ENCODE data around the gene STAT2.
"Not testable (repeated sequence)": the region's sequence is repeated elsewhere in the genome, so short reads cannot be mapped to it uniquely, and the experiment has no call there.

Gene STAT2

GRCh38 chr12:56359851-56360767, at the start of gene STAT2:
STAT2 (minus strand) TSS chr12:56360107; CDS start chr12:56356571, 3,536 bp downstream.
- H3K9me3 ChIP-seq (ENCODE audit: control insufficient read depth, low read depth, low read length) = no peaks in the 10 kb centered on the region
- H3K4me3 ChIP-seq (ENCODE audit: low read length) = peak within 1 kb of the TSS; percentile 87
- no peaks in the 10 kb centered on the region for H3K27me3 ChIP-seq (ENCODE audit: control insufficient read depth, insufficient read depth, low read length)
- H3K4me1 ChIP-seq (ENCODE audit: control insufficient read depth, low read depth, low read length) = peaks cover 5% of the 10 kb centered on the region
- peak within 1 kb of the TSS; percentile 2 for H3K27ac ChIP-seq (ENCODE audit: low read length)
- peaks cover 13% of the 10 kb centered on the region for H3K36me3 ChIP-seq (ENCODE audit: control insufficient read depth, low read depth, low read length)
- H3K9ac ChIP-seq (ENCODE audit: low read length) = peak within 1 kb of the TSS; percentile 61

GRCh38 chr12:56408799-56409417, 49.0 kb upstream of the STAT2 start:
- H3K36me3 ChIP-seq (ENCODE audit: control insufficient read depth, low read depth, low read length) = no peaks in the 10 kb centered on the region
- H3K27me3 ChIP-seq (ENCODE audit: control insufficient read depth, insufficient read depth, low read length) = no peaks in the 10 kb centered on the region
- no peak overlapping the region for H3K27ac ChIP-seq (ENCODE audit: low read length)
- no peak overlapping the region for H3K9ac ChIP-seq (ENCODE audit: low read length)
- no peaks in the 10 kb centered on the region for H3K9me3 ChIP-seq (ENCODE audit: control insufficient read depth, low read depth, low read length)
- H3K4me1 ChIP-seq (ENCODE audit: control insufficient read depth, low read depth, low read length) = no peaks in the 10 kb centered on the region
- H3K4me3 ChIP-seq (ENCODE audit: low read length) = no peak overlapping the region

GRCh38 chr12:56404227-56404626, 44.3 kb upstream of the STAT2 start:
- H3K36me3 ChIP-seq (ENCODE audit: control insufficient read depth, low read depth, low read length); H3K27ac ChIP-seq (ENCODE audit: low read length); H3K4me3 ChIP-seq (ENCODE audit: low read length); H3K9ac ChIP-seq (ENCODE audit: low read length); H3K9me3 ChIP-seq (ENCODE audit: control insufficient read depth, low read depth, low read length); H3K27me3 ChIP-seq (ENCODE audit: control insufficient read depth, insufficient read depth, low read length); H3K4me1 ChIP-seq (ENCODE audit: control insufficient read depth, low read depth, low read length): not testable (repeated sequence)

GRCh38 chr12:56401612-56402011, 41.7 kb upstream of the STAT2 start:
- not testable (repeated sequence) for H3K36me3 ChIP-seq (ENCODE audit: control insufficient read depth, low read depth, low read length); H3K4me3 ChIP-seq (ENCODE audit: low read length); H3K9me3 ChIP-seq (ENCODE audit: control insufficient read depth, low read depth, low read length); H3K27me3 ChIP-seq (ENCODE audit: control insufficient read depth, insufficient read depth, low read length); H3K9ac ChIP-seq (ENCODE audit: low read length); H3K27ac ChIP-seq (ENCODE audit: low read length); H3K4me1 ChIP-seq (ENCODE audit: control insufficient read depth, low read depth, low read length)

- not testable (repeated sequence) for H3K27me3 ChIP-seq (ENCODE audit: control insufficient read depth, insufficient read depth, low read length); H3K9me3 ChIP-seq (ENCODE audit: control insufficient read depth, low read depth, low read length); H3K4me1 ChIP-seq (ENCODE audit: control insufficient read depth, low read depth, low read length); H3K9ac ChIP-seq (ENCODE audit: low read length); H3K4me3 ChIP-seq (ENCODE audit: low read length); H3K27ac ChIP-seq (ENCODE audit: low read length); H3K36me3 ChIP-seq (ENCODE audit: control insufficient read depth, low read depth, low read length)
These were observed 41.2 kb upstream of the STAT2 start for GRCh38 chr12:56401125-56401524.

GRCh38 chr12:56399466-56399865, 39.6 kb upstream of the STAT2 start:
- not testable (repeated sequence) for H3K4me3 ChIP-seq (ENCODE audit: low read length); H3K36me3 ChIP-seq (ENCODE audit: control insufficient read depth, low read depth, low read length); H3K27ac ChIP-seq (ENCODE audit: low read length); H3K4me1 ChIP-seq (ENCODE audit: control insufficient read depth, low read depth, low read length); H3K9ac ChIP-seq (ENCODE audit: low read length); H3K27me3 ChIP-seq (ENCODE audit: control insufficient read depth, insufficient read depth, low read length); H3K9me3 ChIP-seq (ENCODE audit: control insufficient read depth, low read depth, low read length)

GRCh38 chr12:56398324-56398723, 38.4 kb upstream of the STAT2 start:
- H3K9me3 ChIP-seq (ENCODE audit: control insufficient read depth, low read depth, low read length) = no peaks in the 10 kb centered on the region
- no peak overlapping the region for H3K4me3 ChIP-seq (ENCODE audit: low read length)
- H3K36me3 ChIP-seq (ENCODE audit: control insufficient read depth, low read depth, low read length) = no peaks in the 10 kb centered on the region
- no peak overlapping the region for H3K9ac ChIP-seq (ENCODE audit: low read length)
- H3K4me1 ChIP-seq (ENCODE audit: control insufficient read depth, low read depth, low read length) = no peaks in the 10 kb centered on the region
- no peaks in the 10 kb centered on the region for H3K27me3 ChIP-seq (ENCODE audit: control insufficient read depth, insufficient read depth, low read length)
- H3K27ac ChIP-seq (ENCODE audit: low read length) = no peak overlapping the region

- Histone ChIP-seq H3K4me1 (ENCODE audit: control insufficient read depth, low read depth, low read length) (peaks cover under 1% of the 10 kb centered on the region), H3K4me3 (ENCODE audit: low read length) (no peak overlapping the region), H3K9ac (ENCODE audit: low read length) (no peak overlapping the region)
These were observed 32.4 kb upstream of the STAT2 start for GRCh38 chr12:56392331-56392730.

GRCh38 chr12:56391721-56392120, 31.8 kb upstream of the STAT2 start:
- Histone ChIP-seq H3K36me3 (ENCODE audit: control insufficient read depth, low read depth, low read length) (no peaks in the 10 kb centered on the region), H3K9me3 (ENCODE audit: control insufficient read depth, low read depth, low read length) (no peaks in the 10 kb centered on the region), H3K27me3 (ENCODE audit: control insufficient read depth, insufficient read depth, low read length) (no peaks in the 10 kb centered on the region), H3K4me1 (ENCODE audit: control insufficient read depth, low read depth, low read length) (peaks cover 3% of the 10 kb centered on the region), H3K27ac (ENCODE audit: low read length) (no peak overlapping the region), H3K4me3 (ENCODE audit: low read length) (no peak overlapping the region), H3K9ac (ENCODE audit: low read length) (no peak overlapping the region)

More at GRCh38 chr12:56392331-56392730, 32.4 kb upstream of the STAT2 start:
- H3K9me3 ChIP-seq (ENCODE audit: control insufficient read depth, low read depth, low read length) = no peaks in the 10 kb centered on the region
- no peaks in the 10 kb centered on the region for H3K36me3 ChIP-seq (ENCODE audit: control insufficient read depth, low read depth, low read length)
- no peak overlapping the region for H3K27ac ChIP-seq (ENCODE audit: low read length)
- H3K27me3 ChIP-seq (ENCODE audit: control insufficient read depth, insufficient read depth, low read length) = no peaks in the 10 kb centered on the region

GRCh38 chr12:56389412-56389811, 29.5 kb upstream of the STAT2 start:
- Histone ChIP-seq H3K27me3 (ENCODE audit: control insufficient read depth, insufficient read depth, low read length) (no peaks in the 10 kb centered on the region), H3K4me3 (ENCODE audit: low read length) (no peak overlapping the region), H3K9ac (ENCODE audit: low read length) (no peak overlapping the region), H3K9me3 (ENCODE audit: control insufficient read depth, low read depth, low read length) (no peaks in the 10 kb centered on the region), H3K4me1 (ENCODE audit: control insufficient read depth, low read depth, low read length) (peaks cover 3% of the 10 kb centered on the region), H3K27ac (ENCODE audit: low read length) (no peak overlapping the region), H3K36me3 (ENCODE audit: control insufficient read depth, low read depth, low read length) (no peaks in the 10 kb centered on the region)

GRCh38 chr12:56387152-56387736, 27.3 kb upstream of the STAT2 start:
- Histone ChIP-seq H3K9ac (ENCODE audit: low read length) (no peak overlapping the region), H3K27ac (ENCODE audit: low read length) (no peak overlapping the region), H3K27me3 (ENCODE audit: control insufficient read depth, insufficient read depth, low read length) (no peaks in the 10 kb centered on the region), H3K4me3 (ENCODE audit: low read length) (no peak overlapping the region), H3K4me1 (ENCODE audit: control insufficient read depth, low read depth, low read length) (peaks cover 3% of the 10 kb centered on the region), H3K36me3 (ENCODE audit: control insufficient read depth, low read depth, low read length) (no peaks in the 10 kb centered on the region), H3K9me3 (ENCODE audit: control insufficient read depth, low read depth, low read length) (no peaks in the 10 kb centered on the region)

Measured in iPS-18a (cell line).